ENCODE results near the gene DMD. TPM values are rescaled to one million over a fixed set of nuclear protein-coding genes. Genes with fewer than 3 reads are reported as not detected.

Gene DMD
- total RNA-seq, 1 experiment from 2014 or later: 2.2 TPM

- ATAC-seq: no peak
- no peak for DNase-seq (ENCODE audit: low read depth, low spot score)
- POLR2A ChIA-PET: no interaction called here
- Histone ChIP-seq H3K36me3 (ENCODE audit: control insufficient read depth, insufficient read depth, low read length) (no peaks in the 10 kb centered on the region), H3K4me3 (ENCODE audit: low read depth in 2 of 2, low read length in 2 of 2) (no peak overlapping the region), H3K9me3 (ENCODE audit: control insufficient read depth, insufficient read depth, low read depth, low read length) (no peaks in the 10 kb centered on the region), H3K4me1 (ENCODE audit: control insufficient read depth, insufficient read depth, low read length) (no peaks in the 10 kb centered on the region), H3K27ac (ENCODE audit: low read length) (no peak overlapping the region), H3K27me3 (ENCODE audit: control insufficient read depth, insufficient read depth, low read length) (no peaks in the 10 kb centered on the region)
- TF ChIP-seq CTCF (IDR thresholded peaks at IDR 0.05) (no peak), TCF7L2 (IDR thresholded peaks at IDR 0.05; ENCODE audit: low read depth, low read length) (no peak), POLR2AphosphoS5 (IDR thresholded peaks at IDR 0.05; ENCODE audit: low read depth, low read length) (no peak), SIN3A (IDR thresholded peaks at IDR 0.05; ENCODE audit: borderline replicate concordance, insufficient read depth, low read depth, low read length) (no peak)
- TF ChIP-seq, protein P1, sequence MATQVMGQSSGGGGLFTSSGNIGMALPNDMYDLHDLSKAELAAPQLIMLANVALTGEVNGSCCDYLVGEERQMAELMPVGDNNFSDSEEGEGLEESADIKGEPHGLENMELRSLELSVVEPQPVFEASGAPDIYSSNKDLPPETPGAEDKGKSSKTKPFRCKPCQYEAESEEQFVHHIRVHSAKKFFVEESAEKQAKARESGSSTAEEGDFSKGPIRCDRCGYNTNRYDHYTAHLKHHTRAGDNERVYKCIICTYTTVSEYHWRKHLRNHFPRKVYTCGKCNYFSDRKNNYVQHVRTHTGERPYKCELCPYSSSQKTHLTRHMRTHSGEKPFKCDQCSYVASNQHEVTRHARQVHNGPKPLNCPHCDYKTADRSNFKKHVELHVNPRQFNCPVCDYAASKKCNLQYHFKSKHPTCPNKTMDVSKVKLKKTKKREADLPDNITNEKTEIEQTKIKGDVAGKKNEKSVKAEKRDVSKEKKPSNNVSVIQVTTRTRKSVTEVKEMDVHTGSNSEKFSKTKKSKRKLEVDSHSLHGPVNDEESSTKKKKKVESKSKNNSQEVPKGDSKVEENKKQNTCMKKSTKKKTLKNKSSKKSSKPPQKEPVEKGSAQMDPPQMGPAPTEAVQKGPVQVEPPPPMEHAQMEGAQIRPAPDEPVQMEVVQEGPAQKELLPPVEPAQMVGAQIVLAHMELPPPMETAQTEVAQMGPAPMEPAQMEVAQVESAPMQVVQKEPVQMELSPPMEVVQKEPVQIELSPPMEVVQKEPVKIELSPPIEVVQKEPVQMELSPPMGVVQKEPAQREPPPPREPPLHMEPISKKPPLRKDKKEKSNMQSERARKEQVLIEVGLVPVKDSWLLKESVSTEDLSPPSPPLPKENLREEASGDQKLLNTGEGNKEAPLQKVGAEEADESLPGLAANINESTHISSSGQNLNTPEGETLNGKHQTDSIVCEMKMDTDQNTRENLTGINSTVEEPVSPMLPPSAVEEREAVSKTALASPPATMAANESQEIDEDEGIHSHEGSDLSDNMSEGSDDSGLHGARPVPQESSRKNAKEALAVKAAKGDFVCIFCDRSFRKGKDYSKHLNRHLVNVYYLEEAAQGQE (IDR thresholded peaks at IDR 0.05; ENCODE audit: insufficient read depth in 1 of 2, low read depth in 2 of 2, low read length in 1 of 2): no peak
- in situ Hi-C loops (cut with HindIII; ENCODE audit: low pct_unique_long_range_greater_than_20kb, low sequenced_read_pairs): no loop called here
- intact Hi-C loops (cut with micrococcal nuclease; ENCODE audit: unreplicated experiment): no loop called here
- CTCF ChIA-PET: no interaction called here
- no TSS peak for BruUV-seq (replicated peaks)
These were observed 337.6 kb downstream of the DMD start for GRCh38 chrX:32873786-32874185.

GRCh38 chrX:32871636-32872035, 339.7 kb downstream of the DMD start:
- in situ Hi-C loops (cut with HindIII; ENCODE audit: low pct_unique_long_range_greater_than_20kb, low sequenced_read_pairs) (no loop called here), intact Hi-C loops (cut with micrococcal nuclease; ENCODE audit: unreplicated experiment) (no loop called here)
- DNase-seq (ENCODE audit: low read depth, low spot score) (no peak), ATAC-seq (no peak)
- H3K27ac ChIP-seq (ENCODE audit: low read length): no peak overlapping the region
- H3K4me3 ChIP-seq (ENCODE audit: low read depth in 2 of 2, low read length in 2 of 2): no peak overlapping the region
- no peaks in the 10 kb centered on the region for H3K9me3 ChIP-seq (ENCODE audit: control insufficient read depth, insufficient read depth, low read depth, low read length)
- H3K4me1 ChIP-seq (ENCODE audit: control insufficient read depth, insufficient read depth, low read length): no peaks in the 10 kb centered on the region
- H3K27me3 ChIP-seq (ENCODE audit: control insufficient read depth, insufficient read depth, low read length): no peaks in the 10 kb centered on the region
- H3K36me3 ChIP-seq (ENCODE audit: control insufficient read depth, insufficient read depth, low read length): no peaks in the 10 kb centered on the region
- CTCF ChIA-PET: interaction anchor here (0.6 kb wide), 1 partner anchor 629 kb away, joined by 11 read pairs; no protein-coding TSS in a partner anchor
- TF ChIP-seq POLR2AphosphoS5 (IDR thresholded peaks at IDR 0.05; ENCODE audit: low read depth, low read length) (no peak), SIN3A (IDR thresholded peaks at IDR 0.05; ENCODE audit: borderline replicate concordance, insufficient read depth, low read depth, low read length) (no peak), TCF7L2 (IDR thresholded peaks at IDR 0.05; ENCODE audit: low read depth, low read length) (no peak), CTCF (IDR thresholded peaks at IDR 0.05) (no peak)
- TF ChIP-seq, protein P1 (IDR thresholded peaks at IDR 0.05; ENCODE audit: insufficient read depth in 1 of 2, low read depth in 2 of 2, low read length in 1 of 2): no peak
- POLR2A ChIA-PET: no interaction called here
- BruUV-seq (replicated peaks): no TSS peak

Data from Panc1 (cell line).